IPS DF 6.9 (cell line): ENCODE results near the gene TMEM54.

ENCODE experiments used
- DNase-seq: peaks from one replicate; pipeline ENCODE4 v3.0.0-alpha.2; 2013; ENCODE audit warnings: low read depth, low spot score
- H3K27ac ChIP-seq: one replicate; pipeline ENCODE4 v1.5.1; 2013; ENCODE audit warnings: low read length, control low read depth
- H3K27me3 ChIP-seq: 2 replicates; pipeline ENCODE4 v1.6.1; 2013; ENCODE audit warnings: mild to moderate bottlenecking, low read length; ENCODE audit not compliant: control insufficient read depth, insufficient read depth
- H3K36me3 ChIP-seq: 2 replicates; pipeline ENCODE4 v1.6.1; 2013; ENCODE audit warnings: low read length; ENCODE audit not compliant: control insufficient read depth, insufficient read depth
- H3K4me1 ChIP-seq: 2 replicates; pipeline ENCODE4 v1.6.1; 2013; ENCODE audit warnings: low read length; ENCODE audit not compliant: control insufficient read depth, insufficient read depth
- H3K4me3 ChIP-seq: 2 replicates; pipeline ENCODE4 v1.5.1; 2013; ENCODE audit warnings: mild to moderate bottlenecking, low read length
- H3K9me3 ChIP-seq: 2 replicates; pipeline ENCODE4 v1.6.1; 2013; ENCODE audit warnings: low read length, inconsistent platforms; ENCODE audit not compliant: control insufficient read depth, insufficient read depth
- WGBS: extraction: QIAGEN DNeasy Blood & Tissue Kit; methylation state at CpG from one replicate; pipeline ENCODE4 v1.1.7; 2013; ENCODE audit warnings: mixed read lengths, missing lambda C conversion rate; ENCODE audit not compliant: insufficient read length, insufficient coverage; 5-methylcytosine and 5-hydroxymethylcytosine counted together

TMEM54 gene

DNA sequence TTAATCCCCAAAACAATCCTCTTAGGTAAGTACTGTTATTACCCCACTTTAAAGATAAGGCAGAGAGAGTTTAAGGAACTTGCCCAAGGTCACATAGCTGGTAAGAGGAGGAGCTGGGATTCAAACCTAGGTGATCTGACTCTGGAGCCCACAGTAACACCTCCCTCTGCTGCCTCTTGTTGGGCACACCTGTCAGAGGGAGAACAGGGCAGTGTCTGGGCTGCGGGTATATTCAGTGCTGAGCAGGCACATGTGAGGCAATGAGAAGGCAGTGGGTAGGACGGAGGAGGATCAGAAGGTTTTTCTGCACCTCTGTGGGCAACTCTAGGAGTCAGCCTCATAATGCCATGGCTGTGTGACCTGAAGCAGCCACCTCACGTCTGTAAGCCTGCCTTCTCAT is 13.1 kb downstream of the TMEM54 start:
- WGBS: no CpG with 5 or more reads among the region's 3 CpGs
- Histone ChIP-seq H3K4me3 (no peak overlapping the region), H3K4me1 (peaks cover 7% of the 10 kb centered on the region), H3K9me3 (no peaks in the 10 kb centered on the region), H3K36me3 (no peaks in the 10 kb centered on the region), H3K27me3 (no peaks in the 10 kb centered on the region; the same call in 1 of the 2 replicates), H3K27ac (no peak overlapping the region)
- no peak for DNase-seq

DNA sequence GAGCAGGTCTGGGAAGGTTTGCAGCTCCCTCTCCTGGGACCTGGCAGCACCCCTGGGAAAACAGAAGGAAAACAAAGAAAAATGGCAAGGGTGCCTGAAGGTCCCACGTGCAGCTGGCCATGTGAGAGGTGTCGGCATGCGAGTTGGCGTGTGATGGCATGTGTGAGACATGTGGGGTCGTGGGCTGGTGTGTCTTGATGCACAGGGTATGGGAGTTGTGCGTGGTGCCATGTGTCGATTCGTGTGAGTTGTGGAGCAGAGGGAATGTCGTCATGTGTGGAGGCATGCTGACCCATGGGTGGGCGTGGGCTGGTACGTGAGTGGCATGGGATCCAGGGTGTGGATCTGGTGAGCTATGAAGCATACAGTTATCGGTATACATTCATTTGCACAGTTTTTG is 13.6 kb downstream of the TMEM54 start:
- DNase-seq: no peak
- no peaks in the 10 kb centered on the region; the same call in 1 of the 2 replicates for H3K27me3 ChIP-seq
- H3K4me3 ChIP-seq: no peak overlapping the region
- no peaks in the 10 kb centered on the region for H3K9me3 ChIP-seq
- H3K4me1 ChIP-seq: peaks cover 6% of the 10 kb centered on the region
- WGBS: no CpG with 5 or more reads among the region's 12 CpGs
- H3K27ac ChIP-seq: no peak overlapping the region
- no peaks in the 10 kb centered on the region for H3K36me3 ChIP-seq

DNA sequence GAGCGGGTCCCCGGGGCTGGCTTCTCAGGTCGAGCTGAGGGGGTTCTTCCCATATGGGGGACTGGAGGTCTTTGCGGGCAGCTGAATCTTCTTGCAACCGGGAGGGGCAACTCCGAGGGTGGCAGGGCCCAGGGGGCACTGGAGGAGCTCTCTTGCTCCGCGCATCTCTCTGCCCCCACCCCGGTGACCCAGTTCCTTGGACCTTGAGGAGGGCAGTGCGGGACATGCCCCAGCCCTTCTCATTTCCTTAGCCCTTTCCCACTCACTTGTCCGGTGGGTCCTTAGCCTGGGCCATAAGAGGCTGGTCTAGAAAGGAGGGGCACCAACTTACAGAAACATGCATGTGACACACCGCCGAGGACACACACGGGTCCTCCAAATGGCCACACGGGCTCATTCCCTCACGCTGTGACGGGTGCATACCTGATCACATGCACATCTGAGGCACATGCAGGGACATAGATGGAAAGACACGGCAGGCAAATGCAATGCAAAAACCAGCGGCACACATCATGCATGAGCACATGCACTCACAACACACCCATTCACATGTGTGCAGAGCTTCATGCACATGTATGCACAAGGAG is 14.3 kb downstream of the TMEM54 start:
- H3K36me3 ChIP-seq: no peaks in the 10 kb centered on the region
- peaks cover 3% of the 10 kb centered on the region; the same call in 1 of the 2 replicates for H3K4me1 ChIP-seq
- no peaks in the 10 kb centered on the region; the same call in 1 of the 2 replicates for H3K27me3 ChIP-seq
- no peak overlapping the region for H3K4me3 ChIP-seq
- WGBS: no CpG with 5 or more reads among the region's 19 CpGs
- H3K27ac ChIP-seq: no peak overlapping the region
- no peak for DNase-seq
- no peaks in the 10 kb centered on the region for H3K9me3 ChIP-seq

DNA sequence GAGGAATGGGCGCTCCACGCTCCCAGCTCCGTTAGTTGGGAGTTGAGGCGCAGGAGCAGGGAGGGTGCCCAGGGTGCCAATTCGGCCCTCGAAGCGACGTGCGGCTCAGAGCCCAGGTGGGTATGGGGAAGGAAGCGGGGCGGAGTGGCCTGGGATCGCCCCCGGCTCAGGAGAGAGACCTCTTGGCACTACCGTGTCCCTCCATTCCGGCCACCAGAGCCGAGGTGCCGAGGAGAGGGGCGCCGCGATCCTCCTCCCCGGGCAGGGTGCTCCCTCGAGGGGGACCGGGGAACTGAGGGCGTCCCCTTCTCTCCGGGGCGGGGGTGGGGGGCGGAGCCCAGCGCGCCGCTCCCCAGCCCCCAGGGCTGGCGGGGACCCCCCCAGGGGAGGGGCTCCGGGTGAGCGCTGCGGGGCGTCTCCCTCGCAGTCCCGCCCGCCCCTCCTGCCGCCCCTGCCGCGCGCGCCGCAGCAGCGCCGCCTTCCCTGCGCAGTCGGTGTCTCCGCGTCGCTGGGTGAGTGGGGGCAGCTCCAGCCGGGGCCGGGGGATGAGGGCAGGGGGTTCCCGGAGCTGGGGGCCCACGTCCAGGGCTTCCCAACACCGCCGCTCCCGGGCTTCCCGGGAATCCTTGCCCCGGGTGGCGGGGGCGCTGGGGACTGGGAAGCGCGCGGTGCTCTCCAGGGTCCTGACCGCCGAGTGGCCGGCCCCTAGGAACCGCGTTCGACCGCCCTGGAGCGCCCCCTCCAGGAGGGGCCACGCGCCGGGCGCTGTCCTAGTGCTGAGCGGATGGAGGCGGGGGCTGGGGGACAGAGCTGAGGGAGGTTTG is 15.0 kb downstream of the TMEM54 start, which contains the start of gene HPCA:
TSS of gene HPCA (plus strand) at position 488 of the 824 bp plus-strand sequence. CDS start 2,408 bp downstream, outside the sequence.
- WGBS: no CpG with 5 or more reads among the region's 79 CpGs
- H3K36me3 ChIP-seq: no peaks in the 10 kb centered on the region
- H3K4me1 ChIP-seq: peaks cover 3% of the 10 kb centered on the region; the same call in 1 of the 2 replicates
- no peaks in the 10 kb centered on the region for H3K9me3 ChIP-seq
- no peaks in the 10 kb centered on the region; the same call in 1 of the 2 replicates for H3K27me3 ChIP-seq
- no peak for DNase-seq
- H3K27ac ChIP-seq: no peak within 1 kb of the TSS
- peak within 1 kb of the TSS; percentile 17; the same call in 1 of the 2 replicates for H3K4me3 ChIP-seq

DNA sequence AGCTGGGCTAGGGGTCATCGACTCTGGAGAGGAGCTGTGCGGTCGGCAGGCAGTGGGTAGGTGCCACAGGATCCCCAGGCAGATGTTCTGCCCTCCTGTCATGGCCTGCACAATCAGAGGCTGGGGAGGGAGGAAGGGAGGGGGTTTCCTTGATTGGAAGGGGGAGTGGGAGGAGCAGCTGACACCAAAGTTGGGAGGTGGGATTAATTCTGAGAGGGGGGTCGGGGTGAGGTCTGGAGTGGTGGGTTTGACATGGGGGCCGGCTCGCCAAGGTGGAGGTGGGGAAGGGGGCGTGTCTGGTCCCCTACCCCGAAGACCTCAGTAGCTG is 15.5 kb downstream of the TMEM54 start:
- no peaks in the 10 kb centered on the region for H3K36me3 ChIP-seq
- H3K9me3 ChIP-seq: no peaks in the 10 kb centered on the region
- H3K27me3 ChIP-seq: no peaks in the 10 kb centered on the region; the same call in 1 of the 2 replicates
- H3K27ac ChIP-seq: no peak overlapping the region
- no CpG with 5 or more reads among the region's 8 CpGs for WGBS
- no peak overlapping the region for H3K4me3 ChIP-seq
- peaks cover 3% of the 10 kb centered on the region; the same call in 1 of the 2 replicates for H3K4me1 ChIP-seq
- no peak for DNase-seq

DNA sequence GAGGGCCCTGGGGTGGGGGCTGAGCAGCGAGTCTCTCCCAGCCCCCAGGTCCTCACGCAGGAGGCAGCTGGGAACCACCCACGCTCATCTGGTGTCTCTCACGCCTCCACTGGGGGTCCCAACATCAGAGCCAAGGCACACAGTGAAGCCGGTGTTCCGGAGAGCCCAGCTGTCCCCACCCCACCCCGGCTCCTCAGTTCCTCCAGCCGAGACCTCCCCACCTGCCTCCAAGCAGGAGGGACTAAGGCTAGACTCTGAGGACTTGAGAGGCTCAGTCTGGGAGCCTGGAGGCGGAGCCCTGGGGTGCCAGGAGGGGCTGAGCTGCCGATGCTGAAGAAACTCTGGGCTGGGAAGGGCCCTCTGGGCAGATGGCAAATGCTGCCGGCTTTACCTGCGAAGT is 16.5 kb downstream of the TMEM54 start:
- Histone ChIP-seq H3K27ac (no peak overlapping the region), H3K4me1 (peaks cover 3% of the 10 kb centered on the region; the same call in 1 of the 2 replicates), H3K9me3 (no peaks in the 10 kb centered on the region), H3K4me3 (no peak overlapping the region), H3K36me3 (no peaks in the 10 kb centered on the region), H3K27me3 (no peaks in the 10 kb centered on the region; the same call in 1 of the 2 replicates)
- DNase-seq: no peak
- no CpG with 5 or more reads among the region's 12 CpGs for WGBS

DNA sequence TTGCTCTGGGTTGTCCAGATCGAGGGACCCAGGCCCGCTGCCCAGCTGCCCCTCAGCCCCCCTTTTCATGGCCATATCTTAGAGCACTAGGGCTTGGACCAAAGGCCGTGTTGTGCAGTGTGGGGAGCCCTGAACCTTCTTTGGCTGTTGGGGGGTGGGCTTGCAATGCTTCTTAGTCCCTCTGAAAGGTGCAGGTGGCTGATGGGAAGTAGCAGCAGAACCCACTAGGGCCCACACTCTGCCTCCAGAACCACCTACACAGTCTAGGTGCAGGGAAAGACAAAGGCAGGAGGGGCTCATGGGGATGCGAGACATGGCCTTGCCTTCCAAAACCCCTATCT is 17.2 kb downstream of the TMEM54 start:
- H3K36me3 ChIP-seq: no peaks in the 10 kb centered on the region
- WGBS: no CpG with 5 or more reads among the region's 4 CpGs
- H3K4me3 ChIP-seq: no peak overlapping the region
- no peaks in the 10 kb centered on the region; the same call in 1 of the 2 replicates for H3K27me3 ChIP-seq
- peaks cover 3% of the 10 kb centered on the region; the same call in 1 of the 2 replicates for H3K4me1 ChIP-seq
- no peak overlapping the region for H3K27ac ChIP-seq
- H3K9me3 ChIP-seq: no peaks in the 10 kb centered on the region
- DNase-seq: no peak

DNA sequence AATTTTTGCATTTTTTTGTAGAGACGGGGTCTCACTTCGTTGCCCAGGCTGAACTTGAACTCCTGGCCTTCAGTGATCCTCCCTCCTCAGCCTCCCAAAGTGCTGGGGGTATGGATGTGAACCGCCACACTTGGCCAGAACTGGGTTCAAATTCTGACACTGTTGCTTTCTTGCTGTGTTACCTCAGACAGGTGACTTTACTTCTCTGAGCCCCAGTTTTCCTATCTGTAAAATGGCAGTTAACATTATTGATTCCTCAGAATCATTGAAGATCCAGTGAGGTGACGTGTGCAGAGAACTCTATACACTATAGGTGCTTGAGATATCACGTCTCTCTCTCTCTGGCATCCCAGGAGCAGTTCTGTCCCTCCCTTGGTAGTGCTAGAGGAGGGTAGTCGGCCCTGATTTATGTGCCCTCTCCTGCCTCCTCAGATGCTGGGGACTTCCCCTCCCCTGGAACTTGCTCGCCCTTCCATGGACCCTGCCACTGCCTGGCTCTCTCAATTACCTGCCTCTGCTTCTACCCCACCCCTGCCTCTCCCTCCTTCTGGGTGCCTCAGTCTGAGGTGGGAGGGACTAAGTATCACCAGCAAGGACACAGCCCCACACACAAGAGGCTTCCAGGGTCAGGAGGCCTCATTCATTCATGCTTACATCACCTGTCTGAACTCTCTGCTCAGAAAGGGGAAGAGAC is 17.7 kb downstream of the TMEM54 start:
- Histone ChIP-seq H3K9me3 (no peaks in the 10 kb centered on the region), H3K27ac (no peak overlapping the region), H3K27me3 (no peaks in the 10 kb centered on the region; the same call in 1 of the 2 replicates), H3K4me3 (no peak overlapping the region), H3K36me3 (no peaks in the 10 kb centered on the region), H3K4me1 (peaks cover 3% of the 10 kb centered on the region; the same call in 1 of the 2 replicates)
- no peak for DNase-seq
- WGBS: no CpG with 5 or more reads among the region's 7 CpGs

DNA sequence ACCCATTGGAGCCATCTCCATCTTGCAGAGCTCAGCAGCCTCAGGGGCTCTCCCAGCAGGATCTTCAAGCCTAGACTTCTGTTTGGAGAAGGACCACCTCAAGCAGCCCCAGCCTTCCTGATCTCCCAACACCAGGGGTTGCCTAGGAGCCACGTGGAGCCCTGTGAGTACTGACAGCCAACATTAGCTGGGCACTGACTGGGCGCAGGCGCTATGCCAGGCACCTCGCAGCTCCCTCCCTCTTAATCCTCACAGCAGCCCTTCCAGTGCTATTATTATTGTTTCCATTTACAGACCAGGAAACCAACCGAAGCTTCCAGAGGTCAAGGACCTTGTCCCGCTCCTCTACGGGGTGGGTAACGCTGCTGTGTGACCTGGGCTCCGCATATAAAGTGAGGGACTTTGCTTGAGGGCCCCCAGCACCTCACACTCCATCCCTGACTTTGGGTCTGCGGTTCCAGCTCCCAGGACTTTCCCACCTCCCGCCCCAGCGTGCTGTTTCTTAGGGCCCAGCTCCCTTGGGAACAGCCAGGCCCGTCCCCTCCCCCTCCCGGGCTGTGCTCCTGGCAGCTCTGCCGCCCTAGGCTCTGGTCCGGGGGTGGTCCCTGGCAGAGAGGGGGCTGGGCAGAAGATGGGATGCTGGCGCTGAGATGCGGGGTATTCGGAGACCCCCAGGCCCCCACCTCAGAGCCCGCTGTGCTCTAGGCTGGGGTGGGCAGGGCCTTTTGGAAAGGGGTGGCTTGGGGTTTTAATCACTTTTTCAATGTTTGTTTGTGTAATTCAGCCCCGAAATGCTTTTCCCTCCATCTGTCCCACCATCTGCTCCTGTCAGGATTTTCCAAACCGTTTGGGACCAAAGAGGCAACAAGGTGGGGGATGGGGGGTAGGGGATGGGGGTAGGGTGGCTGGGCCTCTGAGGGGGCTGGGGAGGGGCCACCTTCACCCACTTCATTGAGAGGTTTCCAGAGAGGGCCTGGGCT is 19.0 kb downstream of the TMEM54 start:
- no peaks in the 10 kb centered on the region for H3K9me3 ChIP-seq
- no peak for DNase-seq
- no peak overlapping the region for H3K27ac ChIP-seq
- no CpG with 5 or more reads among the region's 22 CpGs for WGBS
- no peaks in the 10 kb centered on the region for H3K36me3 ChIP-seq
- H3K27me3 ChIP-seq: no peaks in the 10 kb centered on the region; the same call in 1 of the 2 replicates
- H3K4me3 ChIP-seq: no peak overlapping the region
- peaks cover 3% of the 10 kb centered on the region for H3K4me1 ChIP-seq
